HepG2 (cell line): ENCODE results near the gene CTNND1.

Source experiments
- CHD2 ChIP-seq: IDR thresholded peaks from 2 replicates; pipeline ENCODE4 v1.6.1; 2011; ENCODE audit warnings: low read depth, low read length, improper control_type of control experiment
- CTCF ChIP-seq: sonication (generic); formaldehyde crosslinking; IDR thresholded peaks from 2 replicates; pipeline ENCODE4 v1.5.0; 2020; ENCODE audit warnings: mild to moderate bottlenecking, missing genetic modification reagents, moderate library complexity
- KDM6A ChIP-seq: IDR thresholded peaks from 2 replicates; pipeline ENCODE4 v1.6.1; 2016; ENCODE audit warnings: low read depth
- NR2C2 ChIP-seq: sonication (generic); formaldehyde crosslinking; IDR thresholded peaks from 2 replicates; pipeline ENCODE4 v1.4.0; 2020; ENCODE audit warnings: missing genetic modification reagents, mild to moderate bottlenecking, moderate library complexity, borderline replicate concordance
- ZNF263 ChIP-seq: sonication (generic); formaldehyde crosslinking; IDR thresholded peaks from 2 replicates; pipeline ENCODE4 v1.4.0; 2020; ENCODE audit warnings: missing genetic modification reagents
- ZNF431 ChIP-seq: sonication (generic); formaldehyde crosslinking; IDR thresholded peaks from 2 replicates; pipeline ENCODE4 v1.9.0; 2022; ENCODE audit warnings: missing genetic modification reagents, low read depth, mild to moderate bottlenecking, borderline replicate concordance
- ZNF83 ChIP-seq: sonication (generic); formaldehyde crosslinking; IDR thresholded peaks from 2 replicates; pipeline ENCODE4 v1.4.0; 2020; ENCODE audit warnings: missing genetic modification reagents, mild to moderate bottlenecking, borderline replicate concordance
- TF ChIP-seq, protein P1 (sequence below): sonication (generic); formaldehyde crosslinking; IDR thresholded peaks from 2 replicates; pipeline ENCODE4 v1.4.0; 2020; ENCODE audit warnings: missing genetic modification reagents
- TF ChIP-seq, protein P2 (sequence below): IDR thresholded peaks from 2 replicates; pipeline ENCODE4 v1.6.1; 2016

- TF ChIP-seq, protein P1, sequence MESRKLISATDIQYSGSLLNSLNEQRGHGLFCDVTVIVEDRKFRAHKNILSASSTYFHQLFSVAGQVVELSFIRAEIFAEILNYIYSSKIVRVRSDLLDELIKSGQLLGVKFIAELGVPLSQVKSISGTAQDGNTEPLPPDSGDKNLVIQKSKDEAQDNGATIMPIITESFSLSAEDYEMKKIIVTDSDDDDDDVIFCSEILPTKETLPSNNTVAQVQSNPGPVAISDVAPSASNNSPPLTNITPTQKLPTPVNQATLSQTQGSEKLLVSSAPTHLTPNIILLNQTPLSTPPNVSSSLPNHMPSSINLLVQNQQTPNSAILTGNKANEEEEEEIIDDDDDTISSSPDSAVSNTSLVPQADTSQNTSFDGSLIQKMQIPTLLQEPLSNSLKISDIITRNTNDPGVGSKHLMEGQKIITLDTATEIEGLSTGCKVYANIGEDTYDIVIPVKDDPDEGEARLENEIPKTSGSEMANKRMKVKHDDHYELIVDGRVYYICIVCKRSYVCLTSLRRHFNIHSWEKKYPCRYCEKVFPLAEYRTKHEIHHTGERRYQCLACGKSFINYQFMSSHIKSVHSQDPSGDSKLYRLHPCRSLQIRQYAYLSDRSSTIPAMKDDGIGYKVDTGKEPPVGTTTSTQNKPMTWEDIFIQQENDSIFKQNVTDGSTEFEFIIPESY (CRISPR knock-in tag): no peak
- TF ChIP-seq CHD2: no peak
- no peak for TF ChIP-seq ZNF431 (CRISPR knock-in tag)
- TF ChIP-seq NR2C2 (CRISPR knock-in tag): no peak
- no peak for TF ChIP-seq CTCF
- no peak for TF ChIP-seq ZNF83 (CRISPR knock-in tag)
- TF ChIP-seq, protein P2, sequence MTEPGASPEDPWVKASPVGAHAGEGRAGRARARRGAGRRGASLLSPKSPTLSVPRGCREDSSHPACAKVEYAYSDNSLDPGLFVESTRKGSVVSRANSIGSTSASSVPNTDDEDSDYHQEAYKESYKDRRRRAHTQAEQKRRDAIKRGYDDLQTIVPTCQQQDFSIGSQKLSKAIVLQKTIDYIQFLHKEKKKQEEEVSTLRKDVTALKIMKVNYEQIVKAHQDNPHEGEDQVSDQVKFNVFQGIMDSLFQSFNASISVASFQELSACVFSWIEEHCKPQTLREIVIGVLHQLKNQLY (CRISPR knock-in tag): no peak
- TF ChIP-seq KDM6A: no peak
- TF ChIP-seq ZNF263: no peak
These were observed 25.5 kb downstream of the CTNND1 start for GRCh38 chr11:57787006-57787604.
